K562 (cell line): Measurements from ENCODE around the gene ATXN10. TPM values are rescaled to one million over a fixed set of nuclear protein-coding genes. Genes with fewer than 3 reads are reported as not detected.

Source experiments
- ATAC-seq: fragments of 200-7000 bp; cut with Tn5 transposase; 3 replicates; pipeline ENCODE4 v1.9.1; 2020; ENCODE audit warnings: moderate library complexity
- BruUV-seq: library from RNA; stranded (reverse); fragments of 400-500 nt; replicated peaks from 2 replicates; lab custom pipeline; 2021; lab: Mats Ljungman, UMichigan
- CTCF ChIA-PET: fragments of 300-600 bp; formaldehyde crosslinking; extraction: SDS; loops from one replicate; lab custom pipeline; 2021; ENCODE audit warnings: low intra/inter-chr PET ratio; lab: Yijun Ruan, JAX
- POLR2A ChIA-PET: fragments of 300-600, 350-650 bp; sonication (Branson Sonifier 250); formaldehyde crosslinking; extraction: SDS; loops from one replicate; lab custom pipeline; 2021; ENCODE audit warnings: antibody characterized with exemption, inconsistent platforms; lab: Yijun Ruan, JAX
- DNase-seq, 4 experiments: peaks; one replicate each; pipeline versions ENCODE4 v3.0.0 to v3.0.0-alpha.2; 2011 to 2018; ENCODE audit warnings: low spot score in 3 of 4, mixed read lengths in 3 of 4; ENCODE audit errors: extremely low read depth in 1 of 4
- FAIRE-seq: peaks from 2 replicates; lab custom pipeline; 2011; peaks lifted over from hg19 to GRCh38; lab: Jason Lieb, UNC
- H2AFZ ChIP-seq: 2 replicates; pipeline ENCODE4 v1.6.0; 2011; ENCODE audit warnings: low read depth, low read length, control low read depth, inconsistent platforms
- H3K27ac ChIP-seq: fragments of 200-600 bp; 3 replicates; pipeline ENCODE4 v1.8.0; 2011; ENCODE audit warnings: low read depth, mild to moderate bottlenecking, control low read depth, inconsistent platforms, low read length, moderate library complexity, mixed read lengths; ENCODE audit errors: extremely low read depth
- H3K27me3 ChIP-seq, 2 experiments: fragments of 300-600 bp in 1 of 2; 2 replicates in 1 of 2; 3 replicates in 1 of 2; pipeline versions ENCODE4 v1.6.0 to v1.8.0; 2011; ENCODE audit warnings: inconsistent platforms in 2 of 2, low read length in 2 of 2, mild to moderate bottlenecking in 1 of 2, mixed read lengths in 1 of 2, moderate library complexity in 1 of 2; ENCODE audit not compliant: control insufficient read depth in 2 of 2, insufficient read depth in 2 of 2
- H3K36me3 ChIP-seq: fragments of 300-600 bp; 3 replicates; pipeline ENCODE4 v1.8.0; 2011; ENCODE audit warnings: mild to moderate bottlenecking, low read length, inconsistent platforms; ENCODE audit not compliant: control insufficient read depth, insufficient read depth
- H3K4me1 ChIP-seq, 2 experiments: fragments of 200-600 bp in 1 of 2; replicated peaks in 1 of 2; 2 replicates in 1 of 2; 3 replicates in 1 of 2; pipeline versions ENCODE4 v1.5.1 to v1.8.0; 2011; ENCODE audit warnings: inconsistent platforms in 2 of 2, low read length in 2 of 2, mild to moderate bottlenecking in 1 of 2, mixed read lengths in 1 of 2, moderate library complexity in 1 of 2; ENCODE audit not compliant: control insufficient read depth in 2 of 2, insufficient read depth in 2 of 2
- H3K4me2 ChIP-seq: 2 replicates; pipeline ENCODE4 v1.6.1; 2011; ENCODE audit warnings: low read length, control low read depth, inconsistent platforms, mixed read lengths; ENCODE audit not compliant: insufficient read depth
- H3K4me3 ChIP-seq: fragments of 200-600 bp; sonication (generic), shearing (Covaris generic); 2 replicates; pipeline ENCODE4 v1.5.1; 2016; ENCODE audit warnings: control low read depth, inconsistent platforms
- H3K79me2 ChIP-seq: fragments of 200-600 bp; 3 replicates; pipeline ENCODE4 v1.8.0; 2011; ENCODE audit warnings: low read length, inconsistent platforms; ENCODE audit not compliant: control insufficient read depth, insufficient read depth
- H3K9ac ChIP-seq, 2 experiments: 2 replicates each; pipeline versions ENCODE4 v1.6.0 to v1.6.1; 2011; ENCODE audit warnings: low read depth in 2 of 2, low read length in 2 of 2, control low read depth in 1 of 2, inconsistent platforms in 1 of 2, mild to moderate bottlenecking in 1 of 2, mixed read lengths in 1 of 2; ENCODE audit not compliant: insufficient read depth in 1 of 2
- H3K9me1 ChIP-seq: one replicate; pipeline ENCODE4 v1.6.0; 2011; ENCODE audit warnings: inconsistent platforms, mild to moderate bottlenecking, low read length, moderate library complexity; ENCODE audit not compliant: control insufficient read depth, insufficient read depth
- H3K9me3 ChIP-seq: replicated peaks from 2 replicates; pipeline ENCODE4 v1.5.1; 2011; ENCODE audit warnings: low read depth, low read length, inconsistent platforms; ENCODE audit not compliant: control insufficient read depth, insufficient read depth
- H4K20me1 ChIP-seq: replicated peaks from 2 replicates; pipeline ENCODE4 v1.6.1; 2011; ENCODE audit warnings: low read length, inconsistent platforms, mixed read lengths; ENCODE audit not compliant: control insufficient read depth, insufficient read depth
- CBX2 ChIP-seq: fragments of 200-600 bp; sonication (generic); IDR thresholded peaks from one replicate; pipeline ENCODE4 v1.6.1; 2012; ENCODE audit warnings: mild to moderate bottlenecking, low read length, inconsistent platforms; ENCODE audit not compliant: insufficient read depth, poor library complexity, severe bottlenecking
- HMG20A ChIP-seq: fragments of 450-650 bp; formaldehyde crosslinking; conservative IDR thresholded peaks from 2 replicates; pipeline ENCODE4 v1.4.0; 2020; ENCODE audit warnings: mild to moderate bottlenecking, mixed read lengths
- KDM5B ChIP-seq: fragments of 200-600 bp; sonication (generic); IDR thresholded peaks from 2 replicates; pipeline ENCODE4 v1.6.1; 2012; ENCODE audit warnings: low read depth, mild to moderate bottlenecking, moderate library complexity, low read length, control low read depth, inconsistent platforms; ENCODE audit not compliant: insufficient replicate concordance
- KLF6 ChIP-seq: fragments of 250-450 bp; sonication (Bioruptor Pico); IDR thresholded peaks from 2 replicates; pipeline ENCODE4 v1.4.0; 2020; ENCODE audit warnings: mild to moderate bottlenecking, moderate library complexity, borderline replicate concordance
- MCM3 ChIP-seq: fragments of 450-650 bp; IDR thresholded peaks from 2 replicates; pipeline ENCODE4 v1.6.1; 2016
- MLLT1 ChIP-seq, 2 experiments: fragments of 450-650 bp; IDR thresholded peaks; 2 replicates each; pipeline ENCODE4 v1.6.1; 2016
- MTA3 ChIP-seq: fragments of 450-650 bp; formaldehyde crosslinking; IDR thresholded peaks from 2 replicates; pipeline ENCODE4 v1.6.1; 2017; ENCODE audit warnings: mild to moderate bottlenecking, borderline replicate concordance
- NFYB ChIP-seq: IDR thresholded peaks from 2 replicates; pipeline ENCODE4 v1.6.1; 2011; ENCODE audit warnings: mild to moderate bottlenecking, moderate library complexity; ENCODE audit not compliant: insufficient read length; ENCODE audit errors: extremely low read depth
- PHTF2 ChIP-seq: fragments of 250-450 bp; sonication (Bioruptor Pico); IDR thresholded peaks from 2 replicates; pipeline ENCODE4 v1.5.0; 2021; ENCODE audit warnings: mild to moderate bottlenecking
- SMAD2 ChIP-seq: fragments of 150-350 bp; IDR thresholded peaks from 2 replicates; pipeline ENCODE4 v1.6.1; 2014; ENCODE audit warnings: low read depth, mild to moderate bottlenecking, low read length
- SMARCA5 ChIP-seq: fragments of 450-650 bp; IDR thresholded peaks from 2 replicates; pipeline ENCODE4 v1.6.1; 2016
- SUPT5H ChIP-seq: fragments of 450-650 bp; IDR thresholded peaks from 2 replicates; pipeline ENCODE4 v1.6.1; 2016
- ZNF785 ChIP-seq: fragments of 250-450 bp; sonication (Bioruptor Pico); IDR thresholded peaks from 2 replicates; pipeline ENCODE4 v1.4.0; 2020; ENCODE audit warnings: mild to moderate bottlenecking
- WGBS: fragments of 100-300 bp; shearing (Covaris generic); methylation state at CpG from one replicate; pipeline ENCODE4 v1.1.6; 2016; ENCODE audit warnings: low coverage, mixed read lengths; ENCODE audit not compliant: insufficient coverage; ENCODE audit errors: missing lambda C conversion rate; 5-methylcytosine and 5-hydroxymethylcytosine counted together
- in situ Hi-C: fragments of 300-500 bp; cut with MboI; formaldehyde crosslinking; loops from 4 replicates; pipeline ENCODE4 v1.15.0; 2018; ENCODE audit warnings: inconsistent platforms, mixed read lengths
- intact Hi-C: fragments of 100-400 bp; cut with micrococcal nuclease; formaldehyde crosslinking; loops from 2 replicates; pipeline ENCODE4 v1.14.2; 2022
- polyA plus RNA-seq, 8 experiments: library from polyadenylated mRNA; depleted of rRNA in 4 of 8; stranded (reverse) in 5 of 8; unstranded in 3 of 8; fragments of >200 nt; fragmentation: Nextera tagmentation in 2 of 8; fragmentation: Illumina TruSeq in 1 of 8; extraction: Ambion mirVana in 2 of 8; extraction: Trizol in 1 of 8; gene quantifications; 2 replicates each; pipeline versions ENCODE4 v1.2.1 to v1.2.3, GENCODE V29; 2011 to 2014; ENCODE audit warnings: inconsistent platforms in 1 of 8, missing spikeins in 1 of 8
- total RNA-seq, 7 experiments: library from RNA; depleted of rRNA in 6 of 7; stranded (reverse); fragments of >200 nt in 6 of 7; fragmentation: Illumina TruSeq in 2 of 7; extraction: Trizol in 2 of 7; gene quantifications; 2 replicates each; pipeline versions ENCODE4 v1.2.1 to v1.2.3, GENCODE V29; 2011 to 2021; ENCODE audit warnings: low replicate concordance in 1 of 7

ATXN10 gene
- total and polyA plus RNA-seq, 9 of the 15 experiments (the other 6 are each of a cell fraction or from before 2014, with no cell fraction given): 11.5 to 190 (median 33.6) TPM

GRCh38 chr22:45823336-45823735 is 151.7 kb downstream of the ATXN10 start:
- ChIA-PET CTCF (no interaction called here), POLR2A (no interaction called here)
- Histone ChIP-seq H3K9me1 (no peaks in the 10 kb centered on the region), H3K27me3 (no peaks in the 10 kb centered on the region), H3K27ac (no peak overlapping the region), H3K9ac (no peak overlapping the region), H3K9me3 (no peaks in the 10 kb centered on the region), H3K36me3 (no peaks in the 10 kb centered on the region), H4K20me1 (no peaks in the 10 kb centered on the region), H3K4me3 (no peak overlapping the region), H3K4me2 (no peak overlapping the region), H3K4me1 (no peaks in the 10 kb centered on the region), H3K79me2 (no peaks in the 10 kb centered on the region), H2AFZ (no peak overlapping the region)
- no TSS peak for BruUV-seq
- intact Hi-C loops (no loop called here), in situ Hi-C loops (no loop called here)
- WGBS: 86% methylated on average over 6 of the region's 6 CpGs
- no peak for TF ChIP-seq SUPT5H
- no peak for TF ChIP-seq ZNF785 (CRISPR knock-in tag)
- TF ChIP-seq PHTF2: no peak
- no peak for TF ChIP-seq CBX2
- ATAC-seq (no peak), DNase-seq (no peak), FAIRE-seq (no peak)

GRCh38 chr22:45826520-45826919 is 154.9 kb downstream of the ATXN10 start:
- no TSS peak for BruUV-seq

More at GRCh38 chr22:45826520-45826919, 154.9 kb downstream of the ATXN10 start:
- no peak overlapping the region for H3K4me2 ChIP-seq
- no peaks in the 10 kb centered on the region for H3K79me2 ChIP-seq
- in situ Hi-C loops: no loop called here
- H3K27me3 ChIP-seq: no peaks in the 10 kb centered on the region
- 44% methylated on average over 2 of the region's 2 CpGs for WGBS
- no peak for TF ChIP-seq SMAD2
- no peak for TF ChIP-seq MTA3
- no peak for TF ChIP-seq NFYB
- TF ChIP-seq HMG20A (CRISPR knock-in tag): no peak
- no peak for TF ChIP-seq KDM5B
- no peak for TF ChIP-seq MCM3
- no peak for TF ChIP-seq MLLT1 (IDR thresholded peaks at IDR 0.05)
- TF ChIP-seq KLF6: no peak
- TF ChIP-seq SMARCA5: no peak
- TF ChIP-seq, all 486 proteins: peak for 0
- Histone ChIP-seq H3K27ac (no peak overlapping the region), H3K9me3 (no peaks in the 10 kb centered on the region), H4K20me1 (no peaks in the 10 kb centered on the region), H3K4me3 (no peak overlapping the region), H3K9ac (no peak overlapping the region), H3K36me3 (no peaks in the 10 kb centered on the region), H3K9me1 (no peaks in the 10 kb centered on the region), H2AFZ (no peak overlapping the region), H3K4me1 (no peaks in the 10 kb centered on the region)
- ATAC-seq (no peak), FAIRE-seq (no peak), DNase-seq (no peak)
- intact Hi-C loops: no loop called here
- POLR2A ChIA-PET: no interaction called here
- CTCF ChIA-PET: no interaction called here
